Choroid plexus epithelial cell (primary cell): Measurements from ENCODE around the gene RPL38.

ENCODE experiments used
- DNase-seq: peaks from one replicate; pipeline ENCODE4 v3.0.0-alpha.2; 2010; ENCODE audit warnings: low read depth
- H3K4me3 ChIP-seq: 2 replicates; pipeline ENCODE4 v1.5.1; 2011; ENCODE audit warnings: low read depth, mild to moderate bottlenecking, control low read depth, low read length, moderate library complexity
- CTCF ChIP-seq: conservative IDR thresholded peaks from 2 replicates; pipeline ENCODE4 v1.5.1; 2011; ENCODE audit warnings: low read depth, mild to moderate bottlenecking, control low read depth, inconsistent platforms, low read length, moderate library complexity

Gene RPL38

GRCh38 chr17:74219576-74220133 lies 16.2 kb downstream of the RPL38 start:
- TF ChIP-seq CTCF: no peak
- no peak overlapping the region for H3K4me3 ChIP-seq
- DNase-seq: no peak

GRCh38 chr17:74220219-74220618 lies 16.7 kb downstream of the RPL38 start:
- TF ChIP-seq CTCF: no peak
- no peak overlapping the region for H3K4me3 ChIP-seq
- DNase-seq: no peak

- no peak for DNase-seq
Observed at GRCh38 chr17:74220946-74221818, 17.7 kb downstream of the RPL38 start.

GRCh38 chr17:74222399-74222798 lies 18.9 kb downstream of the RPL38 start:
- DNase-seq: no peak
- H3K4me3 ChIP-seq: no peak overlapping the region
- TF ChIP-seq CTCF: no peak

More at GRCh38 chr17:74220946-74221818, 17.7 kb downstream of the RPL38 start:
- H3K4me3 ChIP-seq: no peak overlapping the region
- no peak for TF ChIP-seq CTCF

- TF ChIP-seq CTCF: no peak
- no peak overlapping the region for H3K4me3 ChIP-seq
- DNase-seq: no peak
Observed at GRCh38 chr17:74223901-74224300, 20.4 kb downstream of the RPL38 start.

- TF ChIP-seq CTCF: no peak
- no peak overlapping the region for H3K4me3 ChIP-seq
- DNase-seq: no peak
Observed at GRCh38 chr17:74224959-74225725, 21.7 kb downstream of the RPL38 start.
